Measurements from ENCODE around the gene GAGE1.
"Not testable (repeated sequence)": the region's sequence is repeated elsewhere in the genome, so short reads cannot be mapped to it uniquely, and the experiment has no call there.

The GAGE1 gene

GRCh38 chrX:49598720-49599119, at the start of gene GAGE1:
GAGE1 (plus strand) TSS chrX:49599020; CDS start chrX:49600175, 1,155 bp downstream.
- not testable (repeated sequence) for DNase-seq (ENCODE audit: low read depth)

- not testable (repeated sequence) for DNase-seq (ENCODE audit: low read depth)
Observed at GRCh38 chrX:49550989-49551388, 47.8 kb upstream of the GAGE1 start, which contains the start of gene GAGE12E. GAGE12E (plus strand) TSS chrX:49551289; CDS start chrX:49552444, 1,155 bp downstream.

- DNase-seq (ENCODE audit: low read depth) = not testable (repeated sequence)
Observed at GRCh38 chrX:49560542-49560941, 38.3 kb upstream of the GAGE1 start, which contains the start of gene GAGE12F. GAGE12F (plus strand) TSS chrX:49560842; CDS start chrX:49561997, 1,155 bp downstream.

- not testable (repeated sequence) for DNase-seq (ENCODE audit: low read depth)
Observed at GRCh38 chrX:49568728-49569127, 30.1 kb upstream of the GAGE1 start.

GRCh38 chrX:49569152-49569551, 29.7 kb upstream of the GAGE1 start:
- DNase-seq (ENCODE audit: low read depth) = not testable (repeated sequence)

GRCh38 chrX:49570100-49570499, 28.7 kb upstream of the GAGE1 start, which contains the start of gene GAGE12G:
GAGE12G (plus strand) TSS chrX:49570400; CDS start chrX:49571555, 1,155 bp downstream.
- DNase-seq (ENCODE audit: low read depth) = not testable (repeated sequence)

- not testable (repeated sequence) for DNase-seq (ENCODE audit: low read depth)
Observed at GRCh38 chrX:49579649-49580048, 19.2 kb upstream of the GAGE1 start, which contains the start of gene GAGE12H. GAGE12H (plus strand) TSS chrX:49579949; CDS start chrX:49581104, 1,155 bp downstream.

GRCh38 chrX:49589196-49589595, 9.6 kb upstream of the GAGE1 start, which contains the start of gene GAGE2A:
GAGE2A (plus strand) TSS chrX:49589496; CDS start chrX:49590651, 1,155 bp downstream.
- not testable (repeated sequence) for DNase-seq (ENCODE audit: low read depth)

GRCh38 chrX:49589769-49590478, 8.9 kb upstream of the GAGE1 start:
- DNase-seq (ENCODE audit: low read depth) = peak; percentile 7

GRCh38 chrX:49590488-49590887, 8.3 kb upstream of the GAGE1 start:
- not testable (repeated sequence) for DNase-seq (ENCODE audit: low read depth)

GRCh38 chrX:49610718-49611310, 12.0 kb downstream of the GAGE1 start:
- DNase-seq (ENCODE audit: low read depth) = no peak

- no peak for DNase-seq (ENCODE audit: low read depth)
Observed at GRCh38 chrX:49618574-49618973, 19.8 kb downstream of the GAGE1 start.

GRCh38 chrX:49627086-49627777, 28.4 kb downstream of the GAGE1 start:
- no peak for DNase-seq (ENCODE audit: low read depth)

- no peak for DNase-seq (ENCODE audit: low read depth)
Observed at GRCh38 chrX:49644991-49645637, 46.3 kb downstream of the GAGE1 start.

GRCh38 chrX:49656533-49656932, 57.7 kb downstream of the GAGE1 start:
- no peak for DNase-seq (ENCODE audit: low read depth)

All from T-helper 22 cell (primary cell).